ENCODE data around the gene TRAPPC10. TPM values are rescaled to one million over a fixed set of nuclear protein-coding genes. Genes with fewer than 3 reads are reported as not detected.

TRAPPC10 gene
- polyA plus RNA-seq, 5 donors: 22.9 to 28.2 (median 26.6) TPM

GRCh38 chr21:44002511-44002910 lies 9.6 kb upstream of the TRAPPC10 start:
- no peak for DNase-seq

DNA sequence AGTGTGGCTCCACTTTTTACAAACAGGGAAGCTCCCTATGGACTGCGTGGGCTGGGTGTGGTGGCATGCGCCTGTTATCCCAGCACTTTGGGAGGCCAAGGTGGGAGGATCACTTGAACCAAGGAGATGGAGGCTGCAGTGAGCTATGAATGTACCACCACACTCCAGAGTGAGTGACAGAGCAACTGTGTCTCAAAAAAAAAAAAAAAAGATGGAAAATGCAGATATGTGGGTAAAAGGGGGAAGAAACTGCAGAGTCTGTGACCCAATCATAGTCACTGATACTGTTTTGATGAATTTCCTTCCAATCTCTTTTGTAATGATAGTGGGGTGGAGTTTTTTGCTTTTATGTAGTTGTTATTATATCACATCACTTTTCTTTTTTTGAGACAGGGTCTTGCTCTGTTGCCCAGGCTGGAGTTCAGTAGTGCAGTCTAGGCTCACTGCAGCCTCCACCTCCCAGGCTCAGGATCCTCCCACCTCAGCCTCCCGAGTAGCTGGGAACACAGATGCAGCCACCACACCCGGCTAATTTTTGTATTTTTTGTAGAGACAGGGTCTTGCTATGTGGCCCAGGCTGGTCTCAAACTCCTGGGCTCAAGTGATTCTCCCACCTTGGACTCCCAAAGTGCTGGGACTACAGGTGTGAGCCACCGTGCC lies 8.7 kb upstream of the TRAPPC10 start:
- no peak for DNase-seq

GRCh38 chr21:44005071-44005470 lies 7.0 kb upstream of the TRAPPC10 start:
- no peak for DNase-seq

DNA sequence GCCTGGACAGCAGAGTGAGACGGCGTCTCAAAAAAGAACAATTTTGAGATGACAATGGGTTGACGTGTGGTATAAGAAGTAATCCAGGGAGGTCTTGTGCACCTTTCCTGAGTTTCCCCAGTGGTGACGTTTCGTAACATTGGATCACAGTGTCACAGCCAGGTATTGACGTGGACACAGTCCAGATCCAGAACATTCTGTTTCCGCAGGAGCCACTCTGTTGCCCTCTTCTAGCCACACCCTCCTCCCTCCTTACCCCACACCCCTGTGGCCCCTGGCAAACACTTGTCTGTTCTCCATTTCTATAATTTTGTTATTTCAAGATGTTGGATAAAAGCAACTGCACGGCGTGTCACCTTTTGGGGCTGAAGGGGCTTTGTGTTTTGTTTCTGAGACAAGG lies 6.5 kb upstream of the TRAPPC10 start:
- DNase-seq: no peak

DNA sequence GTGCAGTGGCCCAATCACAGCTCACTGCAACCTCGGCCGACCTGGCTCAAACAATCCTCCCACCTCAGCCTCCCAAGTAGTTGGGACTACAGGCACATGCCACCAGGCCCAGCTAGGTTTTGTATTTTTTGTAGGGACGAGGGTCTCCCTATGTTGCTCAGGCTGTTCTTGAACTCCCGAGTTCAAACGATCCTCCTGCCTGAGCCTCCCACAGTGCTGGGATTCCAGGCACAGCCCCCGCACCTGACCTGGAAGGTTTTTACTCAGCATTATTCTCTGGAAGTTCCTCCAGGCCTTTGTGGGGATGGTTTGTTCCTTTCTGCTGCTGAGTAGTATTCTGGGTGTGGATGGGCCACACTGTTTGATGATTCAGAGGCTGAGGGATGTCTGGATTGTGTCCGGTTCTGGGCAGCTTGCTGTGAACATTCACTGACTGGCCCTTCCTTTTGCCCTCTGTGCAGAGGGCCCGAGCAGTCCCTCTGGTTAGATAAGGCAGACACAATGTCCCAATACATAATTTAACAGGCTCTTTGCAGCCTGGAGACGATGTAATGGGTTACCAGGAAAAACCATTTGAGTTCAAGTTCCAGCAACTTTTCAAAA lies 6.0 kb upstream of the TRAPPC10 start:
- no peak for DNase-seq

- no peak for DNase-seq
These were observed 5.5 kb upstream of the TRAPPC10 start for GRCh38 chr21:44006656-44007055.

GRCh38 chr21:44010429-44010828 lies 1.7 kb upstream of the TRAPPC10 start:
- DNase-seq: no peak

DNA sequence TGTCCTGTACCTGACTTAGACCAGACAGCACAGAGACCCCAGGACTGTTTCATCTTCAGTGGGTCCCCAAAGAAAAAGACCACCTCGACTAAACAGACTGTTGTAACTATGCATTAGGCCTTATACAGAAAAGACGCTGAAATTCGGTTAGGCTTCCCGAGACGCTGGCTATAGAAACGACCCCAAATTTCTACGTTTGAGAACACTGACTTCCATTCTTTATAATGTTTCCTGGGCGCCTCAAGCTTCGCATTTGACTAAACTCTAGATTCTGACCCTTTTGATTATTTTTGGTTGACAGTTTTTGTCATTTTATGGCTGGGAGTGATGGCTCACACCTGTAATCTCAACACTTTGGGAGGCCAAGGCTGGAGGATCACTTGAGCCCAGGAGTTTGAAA lies 986 bp upstream of the TRAPPC10 start:
- DNase-seq: no peak

- DNase-seq: peak; percentile 23 to 31
These were observed 618 bp downstream of the TRAPPC10 start for GRCh38 chr21:44012474-44013379.

- no peak for DNase-seq
These were observed 1.4 kb downstream of the TRAPPC10 start for GRCh38 chr21:44013380-44014088.

DNA sequence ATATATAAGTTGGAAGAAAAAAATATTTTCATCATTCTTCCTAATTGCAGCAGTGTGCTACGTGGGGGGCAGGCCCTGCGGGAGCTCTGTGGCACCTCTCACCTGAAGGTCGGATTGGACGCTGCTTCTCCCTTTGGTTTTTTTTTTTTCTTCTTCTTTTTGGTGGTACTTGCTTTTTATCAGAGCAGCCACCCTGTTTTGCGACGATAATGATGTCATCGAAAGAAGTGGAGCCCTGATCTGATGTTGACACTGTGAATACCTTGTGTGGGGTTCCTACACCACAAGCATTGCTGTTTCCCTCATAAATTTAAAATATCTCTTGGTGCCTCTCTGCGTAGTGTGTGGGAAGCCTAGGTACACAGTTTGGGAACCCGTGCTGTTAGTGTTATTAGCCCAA lies 5.5 kb downstream of the TRAPPC10 start:
- DNase-seq: no peak

DNA sequence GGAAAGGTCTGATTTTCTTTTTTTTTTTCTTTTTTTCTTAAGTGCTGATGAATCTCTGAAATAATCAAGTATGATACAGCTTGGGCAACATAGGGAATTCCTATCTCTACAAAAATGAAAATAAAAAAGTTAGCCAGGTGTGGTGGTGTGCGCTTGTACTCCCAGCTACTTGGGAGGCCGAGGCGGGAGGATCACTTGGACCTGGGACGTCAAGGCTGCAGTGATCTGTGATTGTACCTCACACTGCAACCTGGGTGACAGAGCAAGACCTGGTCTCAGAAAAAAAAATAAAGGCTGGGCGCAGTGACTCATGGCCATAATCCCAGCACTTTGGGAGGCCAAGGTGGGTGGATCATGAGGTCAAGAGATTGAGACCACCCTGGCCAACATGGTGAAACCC lies 6.0 kb downstream of the TRAPPC10 start:
- no peak for DNase-seq

- DNase-seq: no peak
These were observed 6.9 kb downstream of the TRAPPC10 start for GRCh38 chr21:44018813-44019567.

DNA sequence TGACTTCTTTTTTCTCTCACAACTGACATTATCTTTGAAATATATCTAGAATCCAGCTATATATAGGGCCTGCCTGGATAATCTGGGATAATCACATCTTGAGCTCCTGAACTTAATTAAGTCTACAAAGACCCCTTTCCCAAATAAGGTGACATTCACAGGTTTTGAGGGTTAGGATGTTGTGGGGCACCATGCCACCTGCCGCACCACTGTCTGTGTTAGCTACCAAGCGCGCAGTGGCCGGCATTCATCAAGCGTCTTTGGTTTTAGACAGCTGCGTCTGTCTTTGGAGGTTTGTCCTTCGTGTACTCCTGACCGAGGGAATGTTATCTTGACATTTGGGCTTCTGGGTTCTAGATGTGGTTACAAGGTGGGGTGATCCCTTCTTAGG lies 7.5 kb downstream of the TRAPPC10 start:
- no peak for DNase-seq

DNA sequence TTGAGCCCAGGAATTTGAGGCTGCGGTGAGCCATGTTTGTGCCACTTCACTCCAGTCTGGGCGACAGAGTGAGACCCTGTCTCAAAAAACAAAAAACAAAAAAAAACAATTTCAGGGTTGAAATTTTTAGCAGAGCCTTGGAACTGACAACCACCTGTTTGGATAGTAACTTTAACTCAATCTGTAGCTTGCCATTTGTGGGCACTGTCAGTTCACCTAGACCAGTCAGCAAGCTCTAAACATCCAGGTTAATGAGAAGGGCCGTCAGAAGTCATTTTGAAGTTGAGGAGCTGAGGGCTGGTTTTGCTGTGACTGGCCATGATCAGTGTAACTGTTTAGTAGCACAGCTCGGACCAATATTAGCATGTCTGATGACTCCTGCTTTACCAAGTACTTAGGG lies 8.4 kb downstream of the TRAPPC10 start:
- no peak for DNase-seq

- DNase-seq: no peak
These were observed 9.0 kb downstream of the TRAPPC10 start for GRCh38 chr21:44021064-44021463.

- DNase-seq: no peak
These were observed 12.1 kb downstream of the TRAPPC10 start for GRCh38 chr21:44024257-44024656.

- DNase-seq: peak; percentile 6 to 8
These were observed 12.8 kb downstream of the TRAPPC10 start for GRCh38 chr21:44024887-44025353.

GRCh38 chr21:44027607-44028286 lies 15.6 kb downstream of the TRAPPC10 start:
- no peak for DNase-seq

- DNase-seq: no peak
These were observed 16.2 kb downstream of the TRAPPC10 start for GRCh38 chr21:44028287-44028659.

All from right lung (tissue), 5 donors.